A549 (cell line): ENCODE data around the gene SNW1.

Source experiments
- EP300 ChIP-seq, 2 experiments: fragments of >200 bp; sonication (Bioruptor Twin); formaldehyde crosslinking; IDR thresholded peaks; 2 replicates in 1 of 2; 3 replicates in 1 of 2; pipeline ENCODE4 v1.6.1; 2016 to 2017
- JUNB ChIP-seq: fragments of >200 bp; sonication (Bioruptor Twin); formaldehyde crosslinking; IDR thresholded peaks from 2 replicates; pipeline ENCODE4 v1.6.1; 2016
- MYC ChIP-seq: IDR thresholded peaks from 2 replicates; pipeline ENCODE4 v1.6.1; 2012; ENCODE audit warnings: mild to moderate bottlenecking, inconsistent platforms, low read length, improper control_type of control experiment, borderline replicate concordance
- TP53 ChIP-seq: fragments of 250-450 bp; sonication (Bioruptor Pico); IDR thresholded peaks from 2 replicates; pipeline ENCODE4 v1.5.0; 2021; ENCODE audit warnings: mild to moderate bottlenecking, moderate library complexity
- ZC3H11A ChIP-seq: fragments of 450-650 bp; IDR thresholded peaks from 2 replicates; pipeline ENCODE4 v1.6.1; 2014; ENCODE audit warnings: antibody characterized with exemption, mild to moderate bottlenecking
- TF ChIP-seq, protein P1 (sequence below): fragments of >200 bp; sonication (Bioruptor Twin); formaldehyde crosslinking; IDR thresholded peaks from 3 replicates; pipeline ENCODE4 v1.5.1; 2016
- TF ChIP-seq, protein P2 (sequence below): fragments of >200 bp; sonication (Bioruptor Twin); formaldehyde crosslinking; IDR thresholded peaks from 3 replicates; pipeline ENCODE4 v1.6.1; 2016
- TF ChIP-seq, protein P3 (sequence below): fragments of 200-600 bp; sonication (generic); IDR thresholded peaks from 2 replicates; pipeline ENCODE4 v1.6.1; 2016; ENCODE audit warnings: antibody characterized with exemption, mild to moderate bottlenecking, moderate library complexity

DNA sequence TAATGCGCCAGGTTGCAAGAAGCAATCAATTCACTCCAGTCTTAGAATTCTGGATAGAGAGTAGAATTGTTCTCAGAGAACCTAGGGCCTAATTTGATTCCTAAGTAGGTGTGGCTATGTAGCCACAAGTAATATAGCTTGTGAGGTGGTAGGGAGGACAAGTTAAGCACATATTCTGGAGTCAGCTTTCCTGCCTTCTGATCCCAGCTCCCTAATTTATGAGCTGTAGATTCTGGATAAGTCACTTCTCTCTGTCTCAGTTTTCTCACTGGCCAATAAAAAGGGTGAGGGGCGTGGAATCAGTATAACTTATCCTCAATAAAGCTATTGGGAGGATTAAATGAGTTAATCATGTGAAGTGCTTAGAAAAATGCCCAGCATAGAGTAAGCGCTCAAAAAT is 3.0 kb upstream of the SNW1 start:
- TF ChIP-seq MYC (no peak), TP53 (CRISPR knock-in tag) (no peak), EP300 (IDR thresholded peaks at IDR 0.05) (no peak), JUNB (no peak), ZC3H11A (no peak)
- TF ChIP-seq, protein P1, sequence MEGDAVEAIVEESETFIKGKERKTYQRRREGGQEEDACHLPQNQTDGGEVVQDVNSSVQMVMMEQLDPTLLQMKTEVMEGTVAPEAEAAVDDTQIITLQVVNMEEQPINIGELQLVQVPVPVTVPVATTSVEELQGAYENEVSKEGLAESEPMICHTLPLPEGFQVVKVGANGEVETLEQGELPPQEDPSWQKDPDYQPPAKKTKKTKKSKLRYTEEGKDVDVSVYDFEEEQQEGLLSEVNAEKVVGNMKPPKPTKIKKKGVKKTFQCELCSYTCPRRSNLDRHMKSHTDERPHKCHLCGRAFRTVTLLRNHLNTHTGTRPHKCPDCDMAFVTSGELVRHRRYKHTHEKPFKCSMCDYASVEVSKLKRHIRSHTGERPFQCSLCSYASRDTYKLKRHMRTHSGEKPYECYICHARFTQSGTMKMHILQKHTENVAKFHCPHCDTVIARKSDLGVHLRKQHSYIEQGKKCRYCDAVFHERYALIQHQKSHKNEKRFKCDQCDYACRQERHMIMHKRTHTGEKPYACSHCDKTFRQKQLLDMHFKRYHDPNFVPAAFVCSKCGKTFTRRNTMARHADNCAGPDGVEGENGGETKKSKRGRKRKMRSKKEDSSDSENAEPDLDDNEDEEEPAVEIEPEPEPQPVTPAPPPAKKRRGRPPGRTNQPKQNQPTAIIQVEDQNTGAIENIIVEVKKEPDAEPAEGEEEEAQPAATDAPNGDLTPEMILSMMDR = no peak
- TF ChIP-seq, protein P2, sequence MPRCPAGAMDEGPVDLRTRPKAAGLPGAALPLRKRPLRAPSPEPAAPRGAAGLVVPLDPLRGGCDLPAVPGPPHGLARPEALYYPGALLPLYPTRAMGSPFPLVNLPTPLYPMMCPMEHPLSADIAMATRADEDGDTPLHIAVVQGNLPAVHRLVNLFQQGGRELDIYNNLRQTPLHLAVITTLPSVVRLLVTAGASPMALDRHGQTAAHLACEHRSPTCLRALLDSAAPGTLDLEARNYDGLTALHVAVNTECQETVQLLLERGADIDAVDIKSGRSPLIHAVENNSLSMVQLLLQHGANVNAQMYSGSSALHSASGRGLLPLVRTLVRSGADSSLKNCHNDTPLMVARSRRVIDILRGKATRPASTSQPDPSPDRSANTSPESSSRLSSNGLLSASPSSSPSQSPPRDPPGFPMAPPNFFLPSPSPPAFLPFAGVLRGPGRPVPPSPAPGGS = no peak
- TF ChIP-seq, protein P3, sequence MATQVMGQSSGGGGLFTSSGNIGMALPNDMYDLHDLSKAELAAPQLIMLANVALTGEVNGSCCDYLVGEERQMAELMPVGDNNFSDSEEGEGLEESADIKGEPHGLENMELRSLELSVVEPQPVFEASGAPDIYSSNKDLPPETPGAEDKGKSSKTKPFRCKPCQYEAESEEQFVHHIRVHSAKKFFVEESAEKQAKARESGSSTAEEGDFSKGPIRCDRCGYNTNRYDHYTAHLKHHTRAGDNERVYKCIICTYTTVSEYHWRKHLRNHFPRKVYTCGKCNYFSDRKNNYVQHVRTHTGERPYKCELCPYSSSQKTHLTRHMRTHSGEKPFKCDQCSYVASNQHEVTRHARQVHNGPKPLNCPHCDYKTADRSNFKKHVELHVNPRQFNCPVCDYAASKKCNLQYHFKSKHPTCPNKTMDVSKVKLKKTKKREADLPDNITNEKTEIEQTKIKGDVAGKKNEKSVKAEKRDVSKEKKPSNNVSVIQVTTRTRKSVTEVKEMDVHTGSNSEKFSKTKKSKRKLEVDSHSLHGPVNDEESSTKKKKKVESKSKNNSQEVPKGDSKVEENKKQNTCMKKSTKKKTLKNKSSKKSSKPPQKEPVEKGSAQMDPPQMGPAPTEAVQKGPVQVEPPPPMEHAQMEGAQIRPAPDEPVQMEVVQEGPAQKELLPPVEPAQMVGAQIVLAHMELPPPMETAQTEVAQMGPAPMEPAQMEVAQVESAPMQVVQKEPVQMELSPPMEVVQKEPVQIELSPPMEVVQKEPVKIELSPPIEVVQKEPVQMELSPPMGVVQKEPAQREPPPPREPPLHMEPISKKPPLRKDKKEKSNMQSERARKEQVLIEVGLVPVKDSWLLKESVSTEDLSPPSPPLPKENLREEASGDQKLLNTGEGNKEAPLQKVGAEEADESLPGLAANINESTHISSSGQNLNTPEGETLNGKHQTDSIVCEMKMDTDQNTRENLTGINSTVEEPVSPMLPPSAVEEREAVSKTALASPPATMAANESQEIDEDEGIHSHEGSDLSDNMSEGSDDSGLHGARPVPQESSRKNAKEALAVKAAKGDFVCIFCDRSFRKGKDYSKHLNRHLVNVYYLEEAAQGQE = no peak
